HG02623 (cell line): ENCODE results near the gene CASP3.
"Not testable (repeated sequence)": the region's sequence is repeated elsewhere in the genome, so short reads cannot be mapped to it uniquely, and the experiment has no call there.

Experiments used
- ATAC-seq: cut with Tn5 transposase; IDR thresholded peaks from one replicate; pipeline ENCODE4 v1.9.1; 2021; ENCODE audit warnings: moderate library complexity; ENCODE audit not compliant: unreplicated experiment

CASP3 gene

DNA sequence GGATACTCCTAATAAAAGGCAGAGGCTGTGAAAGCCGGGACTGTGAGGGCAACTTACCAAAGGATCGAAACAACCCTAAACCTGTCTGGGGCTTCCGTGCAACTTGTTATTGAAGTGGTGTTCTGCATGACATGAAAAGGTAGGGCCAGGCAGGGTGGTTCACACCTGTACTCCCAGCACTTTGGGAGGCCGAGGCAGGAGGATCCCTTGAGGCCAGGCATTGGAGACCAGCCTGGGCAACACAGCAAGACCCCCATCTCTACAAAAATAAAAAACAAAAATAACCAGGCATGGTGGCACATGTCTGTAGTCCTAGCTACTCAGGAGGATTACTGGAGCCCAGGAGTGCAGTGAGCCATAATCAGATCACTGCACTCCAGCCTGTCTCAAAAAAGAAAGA, 12.3 kb downstream of the CASP3 start:
- ATAC-seq: no peak

- ATAC-seq: no peak
These were observed 13.1 kb downstream of the CASP3 start for GRCh38 chr4:184636144-184636543.

DNA sequence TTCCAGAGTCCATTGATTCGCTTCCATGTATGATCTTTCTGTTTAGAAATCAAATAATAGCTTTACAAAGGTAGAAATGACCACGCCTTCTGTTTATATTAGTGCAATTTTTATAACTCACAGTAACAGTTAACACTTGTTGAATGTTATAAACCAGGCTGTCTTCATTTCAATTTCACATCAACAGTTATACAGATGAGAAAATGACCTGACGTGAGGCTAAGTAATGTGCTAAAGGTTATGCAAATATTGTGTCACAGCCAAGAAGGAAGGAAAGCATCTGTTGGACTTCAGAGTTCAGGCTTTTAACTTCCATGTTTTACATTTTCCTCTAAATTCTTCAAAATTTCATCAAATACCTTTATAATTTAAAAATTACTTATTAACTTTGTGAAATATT, 13.9 kb downstream of the CASP3 start:
- ATAC-seq: no peak

DNA sequence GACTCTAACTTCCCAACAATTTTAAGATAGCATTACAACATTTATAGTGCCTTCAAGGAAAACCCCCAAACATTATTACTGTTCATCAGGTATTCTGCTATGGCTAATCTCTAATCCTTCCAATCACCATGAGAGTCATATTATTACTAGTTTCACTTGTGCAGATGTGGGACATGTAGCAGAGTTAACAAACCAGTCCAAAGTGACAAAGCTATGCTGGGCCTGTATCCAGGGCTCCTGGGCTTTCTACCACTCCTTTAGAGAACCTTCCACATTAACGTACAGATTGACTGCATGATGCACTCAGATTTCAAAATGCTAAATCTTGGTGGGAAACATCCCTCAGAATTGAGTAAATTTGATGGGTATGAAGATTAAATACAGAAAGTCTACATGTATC, 16.4 kb downstream of the CASP3 start:
- no peak for ATAC-seq

DNA sequence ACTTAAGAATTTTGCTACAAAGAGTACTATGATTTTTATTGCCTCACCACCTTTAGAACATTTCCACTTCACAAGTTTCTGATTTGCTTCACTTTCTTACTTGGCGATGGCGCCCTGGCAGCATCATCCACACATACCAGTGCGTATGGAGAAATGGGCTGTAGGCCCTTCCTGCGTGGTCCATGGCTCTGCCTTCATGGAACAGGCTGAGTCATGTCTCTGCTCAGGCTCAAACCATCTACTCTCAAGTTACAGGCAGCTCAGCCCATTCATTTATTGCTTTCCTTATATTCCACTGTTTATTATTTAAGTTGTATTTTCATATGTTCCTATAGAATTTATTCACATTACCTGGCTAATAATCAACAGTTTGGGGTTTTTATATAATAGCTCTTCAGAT, 21.1 kb downstream of the CASP3 start:
- no peak for ATAC-seq

GRCh38 chr4:184625783-184626596, 23.3 kb downstream of the CASP3 start:
- not testable (repeated sequence) for ATAC-seq

DNA sequence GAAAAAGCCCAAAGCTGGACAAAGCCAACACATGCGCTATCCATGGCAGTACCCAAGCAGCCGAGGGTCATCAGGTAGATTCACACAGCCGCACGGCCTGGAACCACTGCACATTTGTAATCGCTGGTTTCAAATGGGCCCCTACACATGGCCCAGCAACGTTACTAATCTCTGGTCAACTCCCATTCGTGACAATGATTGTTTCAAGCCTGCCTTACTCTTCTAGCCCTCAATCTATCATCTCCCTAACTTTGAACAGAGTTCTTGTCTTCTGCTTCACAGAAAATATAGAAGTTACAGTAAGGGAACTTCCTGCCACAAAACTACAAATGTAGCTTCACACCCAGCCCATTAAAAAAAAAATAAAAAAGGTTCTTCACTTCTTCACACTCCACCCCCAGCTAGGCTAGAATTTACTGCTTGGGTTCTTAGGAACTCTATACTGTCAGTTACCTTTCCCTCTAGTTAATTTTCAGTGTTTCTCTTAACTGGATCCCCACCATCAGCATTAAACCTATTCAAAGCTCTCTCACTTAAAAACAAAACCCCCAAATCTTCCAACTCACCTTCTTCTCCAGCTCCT, 24.2 kb downstream of the CASP3 start:
- ATAC-seq: no peak

DNA sequence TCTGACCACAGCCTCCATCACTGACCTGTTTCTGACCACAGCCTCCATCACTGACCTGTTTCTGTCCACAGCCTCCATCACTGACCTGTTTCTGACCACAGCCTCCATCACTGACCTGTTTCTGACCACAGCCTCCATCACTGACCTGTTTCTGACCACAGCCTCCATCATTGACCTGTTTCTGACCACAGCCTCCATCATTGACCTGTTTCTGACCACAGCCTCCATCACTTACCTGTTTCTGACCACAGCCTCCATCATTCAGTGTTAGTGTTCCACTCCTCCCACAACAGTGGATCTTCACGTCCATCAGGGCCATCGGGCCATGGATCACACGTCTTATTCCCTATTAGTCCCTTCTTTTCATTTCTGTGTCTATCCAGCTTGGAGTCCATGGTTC, 24.7 kb downstream of the CASP3 start:
- ATAC-seq: not testable (repeated sequence)

GRCh38 chr4:184621518-184621917, 27.7 kb downstream of the CASP3 start:
- no peak for ATAC-seq

DNA sequence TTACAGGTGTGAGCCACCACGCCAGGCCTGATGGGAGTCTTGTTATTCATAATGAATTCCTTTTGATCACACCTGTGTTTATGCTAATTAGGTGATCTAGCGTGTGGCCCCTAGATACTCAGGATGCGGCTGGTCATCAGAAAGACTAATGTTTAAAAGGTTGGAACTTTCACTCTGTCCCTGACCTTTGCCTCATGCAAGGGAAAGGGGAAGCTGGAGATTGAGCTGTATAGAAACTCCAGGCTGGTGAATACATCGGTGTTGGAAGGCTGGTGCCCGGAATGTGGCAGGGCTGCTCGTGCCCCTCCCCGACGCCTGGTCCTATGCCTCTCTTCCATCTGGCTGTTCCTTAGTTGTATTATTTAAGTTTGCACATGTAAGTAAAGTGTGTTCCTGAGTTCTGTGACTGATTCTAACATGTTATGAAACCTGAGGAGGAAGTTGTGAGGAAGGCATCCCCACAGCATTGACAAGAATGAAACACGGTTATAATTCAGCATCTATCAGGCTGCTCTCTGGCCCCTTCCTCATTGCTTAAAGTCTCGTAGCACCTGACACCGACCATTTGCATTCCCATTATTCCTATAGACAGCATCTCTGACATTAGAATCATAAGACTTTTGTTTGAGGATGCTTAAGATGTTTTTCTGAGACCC, 28.9 kb downstream of the CASP3 start:
- ATAC-seq: no peak

DNA sequence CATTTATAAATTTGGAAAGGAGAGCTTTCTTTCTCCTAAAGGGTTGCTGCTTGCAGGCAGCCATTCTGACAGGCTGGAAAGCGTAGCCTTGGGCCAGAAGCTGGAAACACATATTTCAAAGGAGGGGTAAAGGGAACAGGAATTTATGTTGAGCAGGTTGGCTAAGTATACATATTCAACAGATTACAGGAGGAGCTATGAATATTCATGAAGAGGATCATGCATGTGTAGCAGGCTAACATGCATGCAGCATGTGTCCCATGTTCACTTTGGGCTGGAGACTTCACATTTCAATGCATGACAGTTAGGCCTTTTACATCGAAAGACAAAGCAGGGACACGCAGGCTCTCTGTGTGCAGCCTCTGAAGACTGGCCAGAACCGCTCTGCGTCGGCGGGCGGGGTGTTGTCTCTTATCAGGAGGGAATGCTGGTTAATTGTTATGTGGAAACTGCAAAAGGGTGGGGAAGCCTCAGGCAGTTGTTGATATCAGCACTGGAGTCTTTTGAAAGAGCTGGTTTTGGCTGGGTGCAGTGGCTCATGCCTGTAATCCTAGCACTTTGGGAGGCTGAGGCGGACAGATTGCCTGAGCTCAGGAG, 31.5 kb downstream of the CASP3 start:
- no peak for ATAC-seq

GRCh38 chr4:184616633-184617551, 32.4 kb downstream of the CASP3 start:
- ATAC-seq: peak; percentile 81

DNA sequence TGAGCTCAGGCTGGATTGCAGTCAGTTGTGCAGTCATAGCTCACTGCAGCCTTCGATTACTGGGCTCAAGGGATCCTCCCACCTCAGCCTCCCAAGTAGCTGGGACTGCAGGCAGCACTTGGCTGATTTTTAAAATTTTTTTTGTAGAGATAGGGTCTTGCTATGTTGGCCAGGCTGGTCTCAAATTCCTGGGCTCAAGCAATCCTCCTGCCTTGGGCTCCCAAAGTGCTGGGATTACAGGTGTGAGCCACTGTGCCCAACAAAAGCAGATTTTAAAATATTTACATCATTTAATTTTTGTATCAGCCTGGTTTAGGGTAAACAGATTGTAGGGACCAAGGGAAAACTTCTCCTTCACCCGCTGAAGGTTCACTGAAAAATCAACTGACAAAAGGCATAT, 33.1 kb downstream of the CASP3 start:
- not testable (repeated sequence) for ATAC-seq

DNA sequence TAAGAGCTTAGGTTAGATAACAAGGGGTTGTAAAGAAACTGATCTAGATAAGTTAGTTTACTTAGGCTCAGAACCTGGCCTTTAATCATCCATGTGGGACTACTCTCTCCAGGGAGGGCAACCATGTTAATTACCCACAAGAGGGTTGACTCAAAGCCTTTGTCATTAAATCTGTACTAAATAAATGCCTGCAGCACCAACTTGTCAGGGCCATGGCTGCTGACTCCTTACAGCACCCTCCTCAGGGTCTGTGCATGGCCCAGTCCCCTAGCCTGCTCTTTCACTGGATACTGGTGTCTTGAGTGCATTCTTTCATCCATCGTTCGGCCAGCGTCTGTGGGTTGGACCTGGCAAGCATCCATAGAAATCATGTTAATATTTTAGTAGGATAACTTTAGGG, 34.7 kb downstream of the CASP3 start:
- ATAC-seq: no peak

DNA sequence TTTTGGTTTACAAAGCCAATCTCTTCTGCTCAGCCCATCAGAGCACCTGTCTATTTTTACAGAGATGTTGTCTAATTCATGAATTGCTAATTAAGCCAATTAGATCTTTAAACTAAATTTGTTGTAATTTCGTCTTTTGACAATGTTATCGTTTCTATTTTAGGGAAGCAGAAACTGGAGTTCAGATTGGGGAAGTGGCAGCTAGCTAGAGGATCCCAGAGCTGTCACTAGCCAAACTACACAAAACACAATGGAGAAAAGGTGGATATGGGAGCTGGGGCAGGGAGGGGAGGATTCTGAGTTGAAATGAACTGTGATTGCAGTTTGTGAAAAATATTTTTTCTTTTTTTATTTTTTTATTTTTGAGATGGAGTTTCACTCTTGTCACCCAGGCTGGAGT, 35.8 kb downstream of the CASP3 start:
- ATAC-seq: no peak

GRCh38 chr4:184612074-184612473, 37.2 kb downstream of the CASP3 start:
- ATAC-seq: no peak

DNA sequence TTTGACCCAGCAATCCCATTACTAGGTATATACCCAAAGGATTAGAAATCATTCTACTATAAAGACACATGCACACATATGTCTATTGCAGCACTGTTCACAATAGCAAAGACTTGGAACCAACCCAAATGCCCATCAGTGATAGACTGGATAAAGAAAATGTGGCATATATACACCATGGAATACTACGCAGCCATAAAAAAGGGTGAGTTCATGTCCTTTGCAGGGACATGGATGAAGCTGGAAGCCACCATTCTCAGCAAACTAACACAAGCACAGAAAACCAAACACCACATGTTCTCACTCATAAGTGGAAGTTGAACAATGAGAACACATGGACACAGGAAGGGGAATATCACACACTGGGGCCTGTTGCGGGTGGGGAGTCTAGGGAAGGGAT, 41.8 kb downstream of the CASP3 start:
- not testable (repeated sequence) for ATAC-seq

DNA sequence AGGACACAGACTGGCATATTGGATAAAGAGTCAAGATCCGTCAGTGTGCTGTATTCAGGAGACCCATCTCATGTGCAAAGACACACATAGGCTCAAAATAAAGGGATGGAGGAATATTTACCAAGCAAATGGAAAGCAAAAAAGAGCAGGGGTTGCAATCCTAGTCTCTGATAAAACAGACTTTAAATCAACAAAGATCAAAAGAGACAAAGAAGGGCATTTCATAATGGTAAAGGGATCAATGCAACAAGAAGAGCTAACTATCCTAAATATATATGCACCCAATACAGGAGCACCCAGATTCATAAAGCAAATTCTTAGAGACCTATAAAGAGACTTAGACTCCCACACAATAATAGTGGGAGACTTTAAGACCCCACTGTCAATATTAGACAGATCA, 46.4 kb downstream of the CASP3 start:
- ATAC-seq: not testable (repeated sequence)

- not testable (repeated sequence) for ATAC-seq
These were observed 48.3 kb downstream of the CASP3 start for GRCh38 chr4:184600982-184601381.

- no peak for ATAC-seq
These were observed 49.6 kb downstream of the CASP3 start for GRCh38 chr4:184599492-184600135.
